ENCODE results near the gene FEM1B. TPM values are rescaled to one million over a fixed set of nuclear protein-coding genes. Genes with fewer than 3 reads are reported as not detected.

FEM1B gene
- total RNA-seq, 1 experiment from 2014 or later, result 47.5 TPM

- no peak overlapping the region for H3K9ac ChIP-seq (ENCODE audit: low read length)
- no peak overlapping the region for H2AFZ ChIP-seq (ENCODE audit: low read length)
- H3K27me3 ChIP-seq (ENCODE audit: low read length), result no peaks in the 10 kb centered on the region
- no peak overlapping the region for H3K27ac ChIP-seq (ENCODE audit: low read length)
- H3K9me2 ChIP-seq (replicated peaks; ENCODE audit: insufficient read depth, low read length), result no peaks in the 10 kb centered on the region
- H3K9me3 ChIP-seq (ENCODE audit: low read length), result no peaks in the 10 kb centered on the region
- H4K20me1 ChIP-seq (ENCODE audit: insufficient read depth, low read depth, low read length), result peaks cover 64% of the 10 kb centered on the region
- H3K4me1 ChIP-seq (ENCODE audit: low read length), result peaks cover 39% of the 10 kb centered on the region
- no peak overlapping the region for H3K4me3 ChIP-seq (ENCODE audit: low read length)
- DNase-seq, result no peak
- peaks cover 16% of the 10 kb centered on the region for H3K36me3 ChIP-seq (ENCODE audit: insufficient read depth, low read length)
- no peak overlapping the region for H3K4me2 ChIP-seq (ENCODE audit: low read depth, low read length, poor library complexity, severe bottlenecking)
- peaks cover 100% of the 10 kb centered on the region for H3K79me2 ChIP-seq (ENCODE audit: low read length)
Observed at GRCh38 chr15:68284616-68285258, 7.2 kb downstream of the FEM1B start.

- Histone ChIP-seq H3K79me2 (ENCODE audit: low read length) (peaks cover 100% of the 10 kb centered on the region), H3K4me3 (ENCODE audit: low read length) (no peak overlapping the region), H3K27me3 (ENCODE audit: low read length) (no peaks in the 10 kb centered on the region), H3K9me2 (replicated peaks; ENCODE audit: insufficient read depth, low read length) (no peaks in the 10 kb centered on the region), H3K4me2 (ENCODE audit: low read depth, low read length, poor library complexity, severe bottlenecking) (no peak overlapping the region), H3K9me3 (ENCODE audit: low read length) (no peaks in the 10 kb centered on the region), H3K4me1 (ENCODE audit: low read length) (peaks cover 32% of the 10 kb centered on the region), H2AFZ (ENCODE audit: low read length) (no peak overlapping the region), H3K36me3 (ENCODE audit: insufficient read depth, low read length) (peaks cover 16% of the 10 kb centered on the region), H4K20me1 (ENCODE audit: insufficient read depth, low read depth, low read length) (peaks cover 63% of the 10 kb centered on the region), H3K27ac (ENCODE audit: low read length) (no peak overlapping the region), H3K9ac (ENCODE audit: low read length) (no peak overlapping the region)
- no peak for DNase-seq
Observed at GRCh38 chr15:68285259-68285980, 7.9 kb downstream of the FEM1B start.

- H3K36me3 ChIP-seq (ENCODE audit: insufficient read depth, low read length), result peaks cover 24% of the 10 kb centered on the region
- peaks cover 63% of the 10 kb centered on the region for H4K20me1 ChIP-seq (ENCODE audit: insufficient read depth, low read depth, low read length)
- no peaks in the 10 kb centered on the region for H3K9me2 ChIP-seq (replicated peaks; ENCODE audit: insufficient read depth, low read length)
- no peak overlapping the region for H3K27ac ChIP-seq (ENCODE audit: low read length)
- H3K4me1 ChIP-seq (ENCODE audit: low read length), result peaks cover 24% of the 10 kb centered on the region
- no peaks in the 10 kb centered on the region for H3K27me3 ChIP-seq (ENCODE audit: low read length)
- H3K9ac ChIP-seq (ENCODE audit: low read length), result no peak overlapping the region
- H3K79me2 ChIP-seq (ENCODE audit: low read length), result peaks cover 100% of the 10 kb centered on the region
- no peak for DNase-seq
- no peak overlapping the region for H3K4me3 ChIP-seq (ENCODE audit: low read length)
- no peak overlapping the region for H2AFZ ChIP-seq (ENCODE audit: low read length)
- H3K9me3 ChIP-seq (ENCODE audit: low read length), result no peaks in the 10 kb centered on the region
- no peak overlapping the region for H3K4me2 ChIP-seq (ENCODE audit: low read depth, low read length, poor library complexity, severe bottlenecking)
Observed at GRCh38 chr15:68286256-68286655, 8.7 kb downstream of the FEM1B start.

GRCh38 chr15:68289057-68289456 lies 11.5 kb downstream of the FEM1B start:
- Histone ChIP-seq H3K27ac (ENCODE audit: low read length) (no peak overlapping the region), H3K4me1 (ENCODE audit: low read length) (peaks cover 12% of the 10 kb centered on the region), H4K20me1 (ENCODE audit: insufficient read depth, low read depth, low read length) (peaks cover 65% of the 10 kb centered on the region), H3K9ac (ENCODE audit: low read length) (no peak overlapping the region), H3K36me3 (ENCODE audit: insufficient read depth, low read length) (peaks cover 34% of the 10 kb centered on the region), H3K9me3 (ENCODE audit: low read length) (no peaks in the 10 kb centered on the region), H3K4me3 (ENCODE audit: low read length) (no peak overlapping the region), H3K79me2 (ENCODE audit: low read length) (peaks cover 97% of the 10 kb centered on the region), H3K9me2 (replicated peaks; ENCODE audit: insufficient read depth, low read length) (no peaks in the 10 kb centered on the region), H3K4me2 (ENCODE audit: low read depth, low read length, poor library complexity, severe bottlenecking) (no peak overlapping the region), H3K27me3 (ENCODE audit: low read length) (no peaks in the 10 kb centered on the region), H2AFZ (ENCODE audit: low read length) (no peak overlapping the region)
- DNase-seq, result no peak

GRCh38 chr15:68289621-68290352 lies 12.2 kb downstream of the FEM1B start:
- H4K20me1 ChIP-seq (ENCODE audit: insufficient read depth, low read depth, low read length), result peaks cover 62% of the 10 kb centered on the region

GRCh38 chr15:68290715-68291114 lies 13.2 kb downstream of the FEM1B start:
- peaks cover 22% of the 10 kb centered on the region for H3K4me1 ChIP-seq (ENCODE audit: low read length)
- no peak overlapping the region for H2AFZ ChIP-seq (ENCODE audit: low read length)
- H3K79me2 ChIP-seq (ENCODE audit: low read length), result peaks cover 96% of the 10 kb centered on the region
- no peaks in the 10 kb centered on the region for H3K27me3 ChIP-seq (ENCODE audit: low read length)
- peaks cover 65% of the 10 kb centered on the region for H4K20me1 ChIP-seq (ENCODE audit: insufficient read depth, low read depth, low read length)
- no peak overlapping the region for H3K27ac ChIP-seq (ENCODE audit: low read length)
- H3K9me3 ChIP-seq (ENCODE audit: low read length), result no peaks in the 10 kb centered on the region
- H3K9me2 ChIP-seq (replicated peaks; ENCODE audit: insufficient read depth, low read length), result no peaks in the 10 kb centered on the region
- no peak overlapping the region for H3K4me2 ChIP-seq (ENCODE audit: low read depth, low read length, poor library complexity, severe bottlenecking)
- H3K4me3 ChIP-seq (ENCODE audit: low read length), result no peak overlapping the region
- no peak overlapping the region for H3K9ac ChIP-seq (ENCODE audit: low read length)
- peaks cover 36% of the 10 kb centered on the region for H3K36me3 ChIP-seq (ENCODE audit: insufficient read depth, low read length)
- DNase-seq, result no peak

More at GRCh38 chr15:68289621-68290352, 12.2 kb downstream of the FEM1B start:
- no peak overlapping the region for H3K4me2 ChIP-seq (ENCODE audit: low read depth, low read length, poor library complexity, severe bottlenecking)
- H3K9me3 ChIP-seq (ENCODE audit: low read length), result no peaks in the 10 kb centered on the region
- no peak overlapping the region for H3K27ac ChIP-seq (ENCODE audit: low read length)
- H3K9me2 ChIP-seq (replicated peaks; ENCODE audit: insufficient read depth, low read length), result no peaks in the 10 kb centered on the region
- H3K36me3 ChIP-seq (ENCODE audit: insufficient read depth, low read length), result peaks cover 29% of the 10 kb centered on the region
- no peak overlapping the region for H3K9ac ChIP-seq (ENCODE audit: low read length)
- no peak overlapping the region for H3K4me3 ChIP-seq (ENCODE audit: low read length)
- no peak for DNase-seq
- H3K4me1 ChIP-seq (ENCODE audit: low read length), result peaks cover 17% of the 10 kb centered on the region
- peaks cover 96% of the 10 kb centered on the region for H3K79me2 ChIP-seq (ENCODE audit: low read length)
- no peaks in the 10 kb centered on the region for H3K27me3 ChIP-seq (ENCODE audit: low read length)
- no peak overlapping the region for H2AFZ ChIP-seq (ENCODE audit: low read length)

DNA sequence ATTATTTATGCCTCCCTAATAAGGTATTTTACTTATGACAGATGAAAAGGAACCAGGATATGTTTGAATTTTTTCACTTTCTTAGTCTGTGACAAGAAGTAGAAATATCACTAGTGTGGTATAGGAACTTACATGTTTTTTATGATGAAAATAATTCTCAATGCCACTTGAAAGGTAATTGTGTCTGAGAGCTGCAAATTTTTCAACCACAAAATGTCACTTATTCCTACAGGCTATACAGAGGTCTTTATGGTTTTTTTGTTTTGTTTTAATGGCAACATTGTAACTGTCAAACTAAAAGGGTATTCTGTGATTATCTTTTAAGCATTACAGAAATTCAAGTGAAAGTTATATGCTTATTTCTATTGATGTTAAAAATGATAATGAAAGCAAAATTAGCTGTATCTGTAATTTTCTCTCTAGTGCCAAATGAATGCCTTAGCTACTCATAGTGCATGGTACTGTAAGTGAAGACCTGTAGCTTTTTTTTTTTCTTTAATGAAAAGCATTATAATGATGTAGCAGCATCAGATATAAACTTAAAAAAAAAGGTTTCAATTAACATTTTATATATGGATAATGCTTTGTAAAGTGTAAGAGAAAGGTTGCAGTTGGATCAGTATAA lies 14.7 kb downstream of the FEM1B start:
- peaks cover 59% of the 10 kb centered on the region for H4K20me1 ChIP-seq (ENCODE audit: insufficient read depth, low read depth, low read length)
- no peak overlapping the region for H3K4me2 ChIP-seq (ENCODE audit: low read depth, low read length, poor library complexity, severe bottlenecking)
- peaks cover 40% of the 10 kb centered on the region for H3K36me3 ChIP-seq (ENCODE audit: insufficient read depth, low read length)
- H3K9me2 ChIP-seq (replicated peaks; ENCODE audit: insufficient read depth, low read length), result no peaks in the 10 kb centered on the region
- H3K27me3 ChIP-seq (ENCODE audit: low read length), result no peaks in the 10 kb centered on the region
- no peak overlapping the region for H3K9ac ChIP-seq (ENCODE audit: low read length)
- no peak overlapping the region for H2AFZ ChIP-seq (ENCODE audit: low read length)
- no peak overlapping the region for H3K4me3 ChIP-seq (ENCODE audit: low read length)
- H3K27ac ChIP-seq (ENCODE audit: low read length), result no peak overlapping the region
- H3K79me2 ChIP-seq (ENCODE audit: low read length), result peaks cover 84% of the 10 kb centered on the region
- H3K9me3 ChIP-seq (ENCODE audit: low read length), result no peaks in the 10 kb centered on the region
- H3K4me1 ChIP-seq (ENCODE audit: low read length), result peaks cover 38% of the 10 kb centered on the region
- no peak for DNase-seq

DNA sequence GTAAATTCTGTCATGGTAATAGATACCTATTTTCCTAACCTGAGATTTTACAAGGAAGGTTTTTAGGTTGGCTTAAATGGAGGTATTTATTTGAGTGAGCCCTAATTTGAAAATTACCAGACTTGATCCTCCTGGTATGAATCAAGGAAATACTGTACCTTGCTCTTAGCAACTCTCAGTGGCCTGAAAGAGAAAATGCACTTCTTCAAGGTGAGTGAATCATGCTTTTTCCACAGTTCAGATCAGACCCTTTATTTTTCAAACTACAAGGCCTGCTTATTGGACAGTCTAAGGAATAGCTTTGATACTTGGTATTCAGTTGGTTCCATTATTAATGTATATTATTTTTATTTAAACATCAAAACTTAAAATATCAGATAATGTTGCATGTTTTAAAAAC lies 15.4 kb downstream of the FEM1B start:
- Histone ChIP-seq H3K4me3 (ENCODE audit: low read length) (no peak overlapping the region), H2AFZ (ENCODE audit: low read length) (no peak overlapping the region), H3K79me2 (ENCODE audit: low read length) (peaks cover 77% of the 10 kb centered on the region), H4K20me1 (ENCODE audit: insufficient read depth, low read depth, low read length) (peaks cover 52% of the 10 kb centered on the region), H3K27me3 (ENCODE audit: low read length) (no peaks in the 10 kb centered on the region), H3K4me1 (ENCODE audit: low read length) (peaks cover 45% of the 10 kb centered on the region), H3K9me2 (replicated peaks; ENCODE audit: insufficient read depth, low read length) (no peaks in the 10 kb centered on the region), H3K36me3 (ENCODE audit: insufficient read depth, low read length) (peaks cover 43% of the 10 kb centered on the region), H3K9me3 (ENCODE audit: low read length) (no peaks in the 10 kb centered on the region), H3K4me2 (ENCODE audit: low read depth, low read length, poor library complexity, severe bottlenecking) (no peak overlapping the region), H3K9ac (ENCODE audit: low read length) (no peak overlapping the region), H3K27ac (ENCODE audit: low read length) (no peak overlapping the region)
- no peak for DNase-seq
